GM23338 (cell line): Measurements from ENCODE around the gene PAGE2B. TPM values are rescaled to one million over a fixed set of nuclear protein-coding genes. Genes with fewer than 3 reads are reported as not detected.

Experiments used
- ATAC-seq: fragments of 200-7000 bp; cut with Tn5 transposase; 3 replicates; pipeline ENCODE4 v1.9.1; 2020
- DNase-seq: peaks from one replicate; pipeline ENCODE4 v3.0.0-alpha.2; 2015; ENCODE audit warnings: low spot score
- H2AFZ ChIP-seq: fragments of 200-600 bp; sonication (generic); 2 replicates; pipeline ENCODE4 v1.8.0; 2016; ENCODE audit warnings: antibody characterized with exemption, mild to moderate bottlenecking, moderate library complexity
- H3F3A ChIP-seq: fragments of 200-600 bp; sonication (generic); replicated peaks from 2 replicates; pipeline ENCODE4 v1.8.0; 2017; ENCODE audit warnings: antibody characterized with exemption, mixed run types, low read depth
- H3K27ac ChIP-seq: fragments of 200-600 bp; sonication (generic); 2 replicates; pipeline ENCODE4 v1.6.1; 2016; ENCODE audit warnings: low read depth
- H3K27me3 ChIP-seq: fragments of 200-600 bp; sonication (generic); 2 replicates; pipeline ENCODE4 v1.8.0; 2016; ENCODE audit warnings: mild to moderate bottlenecking, mixed run types, moderate library complexity; ENCODE audit not compliant: insufficient read depth
- H3K36me3 ChIP-seq: fragments of 200-600 bp; sonication (generic); 2 replicates; pipeline ENCODE4 v1.8.0; 2016; ENCODE audit warnings: mild to moderate bottlenecking; ENCODE audit not compliant: insufficient read depth
- H3K4me1 ChIP-seq: fragments of 200-600 bp; sonication (generic); 2 replicates; pipeline ENCODE4 v1.8.0; 2016; ENCODE audit warnings: mild to moderate bottlenecking, moderate library complexity; ENCODE audit not compliant: insufficient read depth
- H3K4me2 ChIP-seq: fragments of 200-600 bp; sonication (generic); 2 replicates; pipeline ENCODE4 v1.7.1; 2017; ENCODE audit warnings: mixed run types
- H3K4me3 ChIP-seq: fragments of 200-600 bp; sonication (generic); 2 replicates; pipeline ENCODE4 v1.6.1; 2016; ENCODE audit warnings: mixed run types
- H3K79me2 ChIP-seq: fragments of 200-600 bp; sonication (generic); replicated peaks from 2 replicates; pipeline ENCODE4 v1.8.0; 2017; ENCODE audit warnings: mild to moderate bottlenecking; ENCODE audit not compliant: insufficient read depth
- H3K9me2 ChIP-seq: fragments of 200-600 bp; sonication (generic); 2 replicates; pipeline ENCODE4 v1.8.0; 2017; ENCODE audit not compliant: insufficient read depth
- H4K20me1 ChIP-seq: fragments of 200-600 bp; sonication (generic); replicated peaks from 2 replicates; pipeline ENCODE4 v1.8.0; 2017; ENCODE audit warnings: mild to moderate bottlenecking; ENCODE audit not compliant: insufficient read depth
- H3K27ac Mint-ChIP-seq: 2 replicates; pipeline ENCODE4 v1.8.0; 2020; ENCODE audit warnings: inconsistent platforms, mild to moderate bottlenecking, moderate library complexity, mixed read lengths
- H3K27me3 Mint-ChIP-seq: 3 replicates; pipeline ENCODE4 v1.8.0; 2022; ENCODE audit warnings: low read depth, mild to moderate bottlenecking, moderate library complexity, mixed read lengths, inconsistent platforms; ENCODE audit not compliant: insufficient read depth, poor library complexity
- H3K36me3 Mint-ChIP-seq: 3 replicates; pipeline ENCODE4 v1.8.0; 2021; ENCODE audit warnings: low read depth, mild to moderate bottlenecking, inconsistent platforms, moderate library complexity, mixed read lengths
- H3K4me1 Mint-ChIP-seq: 3 replicates; pipeline ENCODE4 v1.8.0; 2020; ENCODE audit warnings: mild to moderate bottlenecking, inconsistent platforms, mixed read lengths
- H3K4me3 Mint-ChIP-seq: 3 replicates; pipeline ENCODE4 v1.8.0; 2021; ENCODE audit warnings: moderate library complexity, mild to moderate bottlenecking, inconsistent platforms, mixed read lengths
- H3K9me3 Mint-ChIP-seq: 3 replicates; pipeline ENCODE4 v1.8.0; 2020; ENCODE audit warnings: moderate library complexity, mild to moderate bottlenecking, inconsistent platforms, mixed read lengths
- CREB1 ChIP-seq: fragments of 250-450 bp; sonication (Bioruptor Pico); IDR thresholded peaks from 2 replicates; pipeline ENCODE4 v1.5.0; 2020; ENCODE audit warnings: low read depth, mild to moderate bottlenecking, moderate library complexity
- ETS1 ChIP-seq: IDR thresholded peaks from 2 replicates; pipeline ENCODE4 v1.6.1; 2016; ENCODE audit warnings: antibody characterized with exemption
- EZH2 ChIP-seq: fragments of 200-600 bp; sonication (generic); IDR thresholded peaks from one replicate; pipeline ENCODE4 v1.8.0; 2017; ENCODE audit warnings: antibody characterized with exemption, mild to moderate bottlenecking, low read depth; ENCODE audit not compliant: unreplicated experiment
- EZH2phosphoT487 ChIP-seq: fragments of 200-600 bp; sonication (generic); IDR thresholded peaks from one replicate; pipeline ENCODE4 v1.8.1; 2018; ENCODE audit warnings: antibody characterized with exemption; ENCODE audit not compliant: unreplicated experiment
- JUNB ChIP-seq: IDR thresholded peaks from one replicate; pipeline ENCODE4 v1.6.1; 2016; ENCODE audit warnings: antibody characterized with exemption; ENCODE audit not compliant: unreplicated experiment
- NANOG ChIP-seq: IDR thresholded peaks from 2 replicates; pipeline ENCODE4 v1.6.1; 2016; ENCODE audit warnings: antibody characterized with exemption, borderline replicate concordance
- POLR2AphosphoS5 ChIP-seq: IDR thresholded peaks from 2 replicates; pipeline ENCODE4 v1.6.1; 2016; ENCODE audit warnings: antibody characterized with exemption, low read depth
- REST ChIP-seq: IDR thresholded peaks from one replicate; pipeline ENCODE4 v1.6.1; 2018; ENCODE audit warnings: antibody characterized with exemption; ENCODE audit not compliant: unreplicated experiment
- STAT1 ChIP-seq: IDR thresholded peaks from one replicate; pipeline ENCODE4 v1.6.1; 2016; ENCODE audit warnings: antibody characterized with exemption; ENCODE audit not compliant: unreplicated experiment
- ZNF114 ChIP-seq: fragments of 250-450 bp; sonication (Bioruptor Pico); IDR thresholded peaks from 2 replicates; pipeline ENCODE4 v1.5.0; 2020; ENCODE audit warnings: mild to moderate bottlenecking, moderate library complexity
- ZNF331 ChIP-seq: fragments of 250-450 bp; sonication (Bioruptor Pico); IDR thresholded peaks from 2 replicates; pipeline ENCODE4 v1.5.0; 2020; ENCODE audit warnings: low read depth, mild to moderate bottlenecking, moderate library complexity
- polyA plus RNA-seq: library from polyadenylated mRNA; unstranded; fragments of >200 nt; fragmentation: Nextera tagmentation; extraction: Ambion mirVana; gene quantifications from 2 replicates; pipeline ENCODE4 v1.2.1, GENCODE V29; 2016
- total RNA-seq: library from RNA; depleted of rRNA; stranded (reverse); fragments of >200 nt; shearing (Covaris generic); gene quantifications from 2 replicates; pipeline ENCODE4 v1.2.3, GENCODE V29; 2014
- TF ChIP-seq, protein P1 (sequence below), 2 experiments: fragments of 200-600 bp in 1 of 2; sonication (generic) in 1 of 2; conservative IDR thresholded peaks; 2 replicates each; pipeline versions ENCODE4 v1.5.1 to v1.6.1; 2016 to 2017; ENCODE audit warnings: antibody characterized with exemption in 2 of 2, low read depth in 2 of 2, mild to moderate bottlenecking in 2 of 2, moderate library complexity in 1 of 2
- TF ChIP-seq, protein P2 (sequence below): fragments of 250-450 bp; sonication (Bioruptor Pico); IDR thresholded peaks from 2 replicates; pipeline ENCODE4 v1.5.0; 2020; ENCODE audit warnings: mild to moderate bottlenecking, moderate library complexity

The PAGE2B gene
- total and polyA plus RNA-seq, 2 experiments from 2014 or later: not detected

GRCh38 chrX:55028040-55028439 is 46.8 kb upstream of the PAGE2B start:
- DNase-seq (no peak), ATAC-seq (no peak)
- H3K27ac ChIP-seq: no peak overlapping the region
- Mint-ChIP-seq H3K4me3 (no peak overlapping the region), H3K27ac (no peak overlapping the region), H3K36me3 (no peaks in the 10 kb centered on the region), H3K9me3 (no peaks in the 10 kb centered on the region), H3K4me1 (peaks cover 17% of the 10 kb centered on the region), H3K27me3 (no peaks in the 10 kb centered on the region)
- no peaks in the 10 kb centered on the region for H3F3A ChIP-seq
- H4K20me1 ChIP-seq: no peaks in the 10 kb centered on the region
- no peaks in the 10 kb centered on the region for H3K36me3 ChIP-seq
- no peaks in the 10 kb centered on the region for H3K27me3 ChIP-seq
- no peaks in the 10 kb centered on the region for H3K79me2 ChIP-seq
- TF ChIP-seq EZH2: no peak
- TF ChIP-seq, protein P1, sequence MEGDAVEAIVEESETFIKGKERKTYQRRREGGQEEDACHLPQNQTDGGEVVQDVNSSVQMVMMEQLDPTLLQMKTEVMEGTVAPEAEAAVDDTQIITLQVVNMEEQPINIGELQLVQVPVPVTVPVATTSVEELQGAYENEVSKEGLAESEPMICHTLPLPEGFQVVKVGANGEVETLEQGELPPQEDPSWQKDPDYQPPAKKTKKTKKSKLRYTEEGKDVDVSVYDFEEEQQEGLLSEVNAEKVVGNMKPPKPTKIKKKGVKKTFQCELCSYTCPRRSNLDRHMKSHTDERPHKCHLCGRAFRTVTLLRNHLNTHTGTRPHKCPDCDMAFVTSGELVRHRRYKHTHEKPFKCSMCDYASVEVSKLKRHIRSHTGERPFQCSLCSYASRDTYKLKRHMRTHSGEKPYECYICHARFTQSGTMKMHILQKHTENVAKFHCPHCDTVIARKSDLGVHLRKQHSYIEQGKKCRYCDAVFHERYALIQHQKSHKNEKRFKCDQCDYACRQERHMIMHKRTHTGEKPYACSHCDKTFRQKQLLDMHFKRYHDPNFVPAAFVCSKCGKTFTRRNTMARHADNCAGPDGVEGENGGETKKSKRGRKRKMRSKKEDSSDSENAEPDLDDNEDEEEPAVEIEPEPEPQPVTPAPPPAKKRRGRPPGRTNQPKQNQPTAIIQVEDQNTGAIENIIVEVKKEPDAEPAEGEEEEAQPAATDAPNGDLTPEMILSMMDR (conservative IDR thresholded peaks at IDR 0.05; ENCODE audit: low read depth in 2 of 2): no peak
- TF ChIP-seq POLR2AphosphoS5: no peak
- no peak for TF ChIP-seq REST
- TF ChIP-seq JUNB: no peak
- no peak for TF ChIP-seq NANOG
- TF ChIP-seq ETS1: no peak
- no peak for TF ChIP-seq EZH2phosphoT487
- TF ChIP-seq, protein P2, sequence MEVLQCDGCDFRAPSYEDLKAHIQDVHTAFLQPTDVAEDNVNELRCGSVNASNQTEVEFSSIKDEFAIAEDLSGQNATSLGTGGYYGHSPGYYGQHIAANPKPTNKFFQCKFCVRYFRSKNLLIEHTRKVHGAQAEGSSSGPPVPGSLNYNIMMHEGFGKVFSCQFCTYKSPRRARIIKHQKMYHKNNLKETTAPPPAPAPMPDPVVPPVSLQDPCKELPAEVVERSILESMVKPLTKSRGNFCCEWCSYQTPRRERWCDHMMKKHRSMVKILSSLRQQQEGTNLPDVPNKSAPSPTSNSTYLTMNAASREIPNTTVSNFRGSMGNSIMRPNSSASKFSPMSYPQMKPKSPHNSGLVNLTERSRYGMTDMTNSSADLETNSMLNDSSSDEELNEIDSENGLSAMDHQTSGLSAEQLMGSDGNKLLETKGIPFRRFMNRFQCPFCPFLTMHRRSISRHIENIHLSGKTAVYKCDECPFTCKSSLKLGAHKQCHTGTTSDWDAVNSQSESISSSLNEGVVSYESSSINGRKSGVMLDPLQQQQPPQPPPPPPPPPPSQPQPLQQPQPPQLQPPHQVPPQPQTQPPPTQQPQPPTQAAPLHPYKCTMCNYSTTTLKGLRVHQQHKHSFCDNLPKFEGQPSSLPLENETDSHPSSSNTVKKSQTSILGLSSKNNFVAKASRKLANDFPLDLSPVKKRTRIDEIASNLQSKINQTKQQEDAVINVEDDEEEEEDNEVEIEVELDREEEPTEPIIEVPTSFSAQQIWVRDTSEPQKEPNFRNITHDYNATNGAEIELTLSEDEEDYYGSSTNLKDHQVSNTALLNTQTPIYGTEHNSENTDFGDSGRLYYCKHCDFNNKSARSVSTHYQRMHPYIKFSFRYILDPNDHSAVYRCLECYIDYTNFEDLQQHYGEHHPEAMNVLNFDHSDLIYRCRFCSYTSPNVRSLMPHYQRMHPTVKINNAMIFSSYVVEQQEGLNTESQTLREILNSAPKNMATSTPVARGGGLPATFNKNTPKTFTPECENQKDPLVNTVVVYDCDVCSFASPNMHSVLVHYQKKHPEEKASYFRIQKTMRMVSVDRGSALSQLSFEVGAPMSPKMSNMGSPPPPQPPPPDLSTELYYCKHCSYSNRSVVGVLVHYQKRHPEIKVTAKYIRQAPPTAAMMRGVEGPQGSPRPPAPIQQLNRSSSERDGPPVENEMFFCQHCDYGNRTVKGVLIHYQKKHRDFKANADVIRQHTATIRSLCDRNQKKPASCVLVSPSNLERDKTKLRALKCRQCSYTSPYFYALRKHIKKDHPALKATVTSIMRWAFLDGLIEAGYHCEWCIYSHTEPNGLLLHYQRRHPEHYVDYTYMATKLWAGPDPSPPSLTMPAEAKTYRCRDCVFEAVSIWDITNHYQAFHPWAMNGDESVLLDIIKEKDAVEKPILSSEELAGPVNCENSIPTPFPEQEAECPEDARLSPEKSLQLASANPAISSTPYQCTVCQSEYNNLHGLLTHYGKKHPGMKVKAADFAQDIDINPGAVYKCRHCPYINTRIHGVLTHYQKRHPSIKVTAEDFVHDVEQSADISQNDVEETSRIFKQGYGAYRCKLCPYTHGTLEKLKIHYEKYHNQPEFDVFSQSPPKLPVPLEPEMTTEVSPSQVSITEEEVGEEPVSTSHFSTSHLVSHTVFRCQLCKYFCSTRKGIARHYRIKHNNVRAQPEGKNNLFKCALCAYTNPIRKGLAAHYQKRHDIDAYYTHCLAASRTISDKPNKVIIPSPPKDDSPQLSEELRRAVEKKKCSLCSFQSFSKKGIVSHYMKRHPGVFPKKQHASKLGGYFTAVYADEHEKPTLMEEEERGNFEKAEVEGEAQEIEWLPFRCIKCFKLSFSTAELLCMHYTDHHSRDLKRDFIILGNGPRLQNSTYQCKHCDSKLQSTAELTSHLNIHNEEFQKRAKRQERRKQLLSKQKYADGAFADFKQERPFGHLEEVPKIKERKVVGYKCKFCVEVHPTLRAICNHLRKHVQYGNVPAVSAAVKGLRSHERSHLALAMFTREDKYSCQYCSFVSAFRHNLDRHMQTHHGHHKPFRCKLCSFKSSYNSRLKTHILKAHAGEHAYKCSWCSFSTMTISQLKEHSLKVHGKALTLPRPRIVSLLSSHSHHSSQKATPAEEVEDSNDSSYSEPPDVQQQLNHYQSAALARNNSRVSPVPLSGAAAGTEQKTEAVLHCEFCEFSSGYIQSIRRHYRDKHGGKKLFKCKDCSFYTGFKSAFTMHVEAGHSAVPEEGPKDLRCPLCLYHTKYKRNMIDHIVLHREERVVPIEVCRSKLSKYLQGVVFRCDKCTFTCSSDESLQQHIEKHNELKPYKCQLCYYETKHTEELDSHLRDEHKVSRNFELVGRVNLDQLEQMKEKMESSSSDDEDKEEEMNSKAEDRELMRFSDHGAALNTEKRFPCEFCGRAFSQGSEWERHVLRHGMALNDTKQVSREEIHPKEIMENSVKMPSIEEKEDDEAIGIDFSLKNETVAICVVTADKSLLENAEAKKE (CRISPR knock-in tag): no peak
- no peak for TF ChIP-seq ZNF114 (CRISPR knock-in tag)
- TF ChIP-seq ZNF331 (CRISPR knock-in tag): no peak
- TF ChIP-seq CREB1 (CRISPR knock-in tag): no peak
- no peak for TF ChIP-seq STAT1
- peaks cover 9% of the 10 kb centered on the region; the same call in 1 of the 2 replicates for H3K4me1 ChIP-seq
- H2AFZ ChIP-seq: no peak overlapping the region
- H3K4me2 ChIP-seq: no peak overlapping the region
- no peak overlapping the region for H3K4me3 ChIP-seq
- H3K9me2 ChIP-seq: no peaks in the 10 kb centered on the region
